Stimulated activated naive CD8-positive, alpha-beta T cell treated with anti-CD3 and anti-CD28 coated beads, Interleukin-15, amount 100 ng/mL, for 72 hours (primary cell): Measurements from ENCODE around the gene AGTR1.
"Not testable (repeated sequence)": the region's sequence is repeated elsewhere in the genome, so short reads cannot be mapped to it uniquely, and the experiment has no call there.

Experiments used
- ATAC-seq: fragments of 150-1000 bp; cut with Tn5 transposase; 2 replicates; pipeline ENCODE4 v1.10.0; 2021; ENCODE audit warnings: mild to moderate bottlenecking, moderate library complexity
- DNase-seq, 2 donors: peaks; one replicate each; pipeline ENCODE4 v3.0.0; 2021 to 2022
- H3K27ac Mint-ChIP-seq, 2 donors: one replicate each; pipeline ENCODE4 v1.8.0; 2022; ENCODE audit warnings: mild to moderate bottlenecking in 2 of 2, mixed read lengths in 2 of 2, moderate library complexity in 2 of 2
- H3K27me3 Mint-ChIP-seq: one replicate; pipeline ENCODE4 v1.8.0; 2022; ENCODE audit warnings: mixed read lengths
- H3K4me1 Mint-ChIP-seq: one replicate; pipeline ENCODE4 v1.8.0; 2022; ENCODE audit warnings: mild to moderate bottlenecking, mixed read lengths
- H3K4me3 Mint-ChIP-seq, 2 donors: one replicate each; pipeline ENCODE4 v1.8.0; 2022; ENCODE audit warnings: mild to moderate bottlenecking in 2 of 2, mixed read lengths in 2 of 2, moderate library complexity in 1 of 2
- H3K9me3 Mint-ChIP-seq, 2 donors: one replicate each; pipeline ENCODE4 v1.8.0; 2022; ENCODE audit warnings: mixed read lengths in 2 of 2

The AGTR1 gene

DNA sequence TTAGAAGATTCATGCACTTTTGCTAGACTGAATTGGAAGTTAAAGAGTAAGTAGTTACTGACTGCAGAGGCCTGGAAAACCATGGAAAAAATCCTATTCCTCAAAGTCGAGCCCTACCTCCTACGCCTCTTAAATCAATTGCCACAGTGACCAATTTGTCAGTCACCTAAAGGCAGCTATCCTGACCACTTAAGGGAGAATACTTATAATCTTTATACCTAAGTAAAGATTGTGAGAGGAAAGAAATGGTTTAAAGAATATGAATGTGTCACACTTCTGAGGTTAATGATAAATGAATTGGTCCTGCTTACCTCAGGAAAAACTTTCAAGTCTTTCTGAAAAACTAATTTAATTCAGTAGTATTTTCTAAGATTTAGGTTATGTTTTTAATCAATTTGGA, 42.6 kb downstream of the AGTR1 start:
- H3K27ac Mint-ChIP-seq: no peak overlapping the region
- ATAC-seq: no peak
- no peak overlapping the region for H3K4me3 Mint-ChIP-seq
- H3K27me3 Mint-ChIP-seq: no peaks in the 10 kb centered on the region
- H3K4me1 Mint-ChIP-seq: no peaks in the 10 kb centered on the region
- DNase-seq: no peak
- H3K9me3 Mint-ChIP-seq: no peaks in the 10 kb centered on the region

DNA sequence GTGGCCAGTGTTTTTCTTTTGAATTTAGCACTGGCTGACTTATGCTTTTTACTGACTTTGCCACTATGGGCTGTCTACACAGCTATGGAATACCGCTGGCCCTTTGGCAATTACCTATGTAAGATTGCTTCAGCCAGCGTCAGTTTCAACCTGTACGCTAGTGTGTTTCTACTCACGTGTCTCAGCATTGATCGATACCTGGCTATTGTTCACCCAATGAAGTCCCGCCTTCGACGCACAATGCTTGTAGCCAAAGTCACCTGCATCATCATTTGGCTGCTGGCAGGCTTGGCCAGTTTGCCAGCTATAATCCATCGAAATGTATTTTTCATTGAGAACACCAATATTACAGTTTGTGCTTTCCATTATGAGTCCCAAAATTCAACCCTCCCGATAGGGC, 43.5 kb downstream of the AGTR1 start:
- Mint-ChIP-seq H3K27me3 (no peaks in the 10 kb centered on the region), H3K4me3 (no peak overlapping the region), H3K27ac (no peak overlapping the region), H3K4me1 (no peaks in the 10 kb centered on the region), H3K9me3 (no peaks in the 10 kb centered on the region)
- no peak for DNase-seq
- ATAC-seq: no peak

DNA sequence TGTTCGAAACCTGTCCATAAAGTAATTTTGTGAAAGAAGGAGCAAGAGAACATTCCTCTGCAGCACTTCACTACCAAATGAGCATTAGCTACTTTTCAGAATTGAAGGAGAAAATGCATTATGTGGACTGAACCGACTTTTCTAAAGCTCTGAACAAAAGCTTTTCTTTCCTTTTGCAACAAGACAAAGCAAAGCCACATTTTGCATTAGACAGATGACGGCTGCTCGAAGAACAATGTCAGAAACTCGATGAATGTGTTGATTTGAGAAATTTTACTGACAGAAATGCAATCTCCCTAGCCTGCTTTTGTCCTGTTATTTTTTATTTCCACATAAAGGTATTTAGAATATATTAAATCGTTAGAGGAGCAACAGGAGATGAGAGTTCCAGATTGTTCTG, 44.4 kb downstream of the AGTR1 start:
- Mint-ChIP-seq H3K27ac (no peak overlapping the region), H3K4me1 (no peaks in the 10 kb centered on the region), H3K9me3 (no peaks in the 10 kb centered on the region), H3K27me3 (no peaks in the 10 kb centered on the region), H3K4me3 (no peak overlapping the region)
- no peak for DNase-seq
- no peak for ATAC-seq

DNA sequence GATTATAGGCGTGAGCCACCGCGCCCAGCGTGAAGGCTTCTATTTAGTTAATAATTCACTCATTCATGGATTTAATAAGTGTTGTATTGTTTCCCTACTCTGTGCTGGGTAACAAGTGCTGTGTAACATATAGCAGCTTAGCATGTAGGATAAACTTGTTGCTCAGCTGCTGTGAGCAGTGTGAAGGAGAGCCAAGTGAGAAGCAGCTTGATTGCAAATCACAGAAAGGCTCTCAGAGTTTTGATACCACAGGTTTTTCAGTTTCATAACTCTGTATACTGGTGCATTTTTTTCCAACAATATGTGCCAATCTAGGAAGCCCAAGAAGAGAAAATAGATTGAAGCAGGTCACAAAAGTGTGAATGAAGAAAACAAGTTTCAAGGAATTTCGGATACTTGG, 48.4 kb downstream of the AGTR1 start:
- Mint-ChIP-seq H3K4me1 (no peaks in the 10 kb centered on the region), H3K9me3 (no peaks in the 10 kb centered on the region), H3K4me3 (no peak overlapping the region), H3K27me3 (no peaks in the 10 kb centered on the region), H3K27ac (no peak overlapping the region)
- DNase-seq: no peak
- ATAC-seq: no peak

DNA sequence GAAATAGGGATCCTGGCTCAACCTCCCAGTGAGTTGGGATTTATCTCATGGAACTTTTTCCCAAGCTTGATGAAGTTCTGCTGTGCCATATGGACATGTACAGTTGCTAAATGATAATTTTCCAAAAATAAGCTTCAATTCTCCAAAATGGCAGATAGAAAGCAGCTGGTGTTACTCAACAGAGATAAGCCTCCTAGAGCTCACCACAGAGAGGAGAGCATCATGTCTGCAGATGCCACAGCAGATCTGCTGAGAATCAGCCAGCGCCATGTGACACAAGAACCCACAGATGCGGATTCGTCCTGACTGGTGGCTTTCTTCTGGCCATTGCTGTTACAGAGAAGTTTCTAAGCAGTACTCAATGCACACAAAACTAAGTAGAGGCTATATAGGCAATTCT, 50.6 kb downstream of the AGTR1 start:
- peaks cover 0 to 4% of the 10 kb centered on the region in 2 donors for H3K9me3 Mint-ChIP-seq
- no peak overlapping the region for H3K27ac Mint-ChIP-seq
- no peaks in the 10 kb centered on the region for H3K4me1 Mint-ChIP-seq
- ATAC-seq: no peak
- no peaks in the 10 kb centered on the region for H3K27me3 Mint-ChIP-seq
- DNase-seq: no peak
- no peak overlapping the region for H3K4me3 Mint-ChIP-seq

DNA sequence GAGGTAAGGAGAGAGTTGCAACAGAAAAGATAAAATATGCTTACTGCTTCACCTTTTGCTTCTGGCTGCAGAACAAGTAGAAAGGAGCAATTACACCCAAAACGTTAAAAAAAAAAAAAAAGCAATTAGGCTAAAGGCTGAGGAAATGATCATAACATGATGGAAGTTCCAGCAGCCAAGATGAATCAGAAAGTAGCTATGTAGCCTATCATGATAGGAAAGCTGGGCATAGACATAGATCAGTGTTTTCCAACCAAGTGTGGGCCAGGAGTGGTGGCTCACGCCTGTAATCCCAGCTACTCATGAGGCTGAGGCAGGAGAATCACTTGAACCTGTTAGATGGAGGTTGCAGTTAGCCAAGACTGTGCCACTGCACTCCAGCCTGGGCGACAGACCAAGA, 52.6 kb downstream of the AGTR1 start:
- no peak for ATAC-seq
- DNase-seq: no peak
- Mint-ChIP-seq H3K27ac (no peak overlapping the region), H3K4me3 (no peak overlapping the region), H3K4me1 (no peaks in the 10 kb centered on the region), H3K9me3 (peaks cover 0 to 4% of the 10 kb centered on the region in 2 donors), H3K27me3 (no peaks in the 10 kb centered on the region)

DNA sequence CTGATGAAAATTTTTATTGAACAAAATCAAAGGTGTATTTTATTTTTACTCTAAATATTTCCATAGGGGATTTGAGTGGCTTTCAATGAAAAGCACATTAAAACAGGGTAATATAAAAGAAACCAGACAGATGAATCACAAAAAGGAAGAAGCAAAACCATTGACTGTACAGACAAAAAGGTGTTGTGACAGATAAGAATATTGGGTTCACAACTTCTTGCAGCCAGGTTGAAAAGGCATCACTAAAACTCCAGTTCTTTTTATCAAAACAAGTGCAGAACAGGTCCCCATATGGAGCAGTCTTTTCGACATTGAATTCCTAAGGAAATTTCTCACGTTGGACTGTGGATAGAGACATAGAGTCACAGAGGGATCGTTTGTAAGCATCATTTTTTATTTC, 53.8 kb downstream of the AGTR1 start:
- Mint-ChIP-seq H3K4me3 (no peak overlapping the region), H3K9me3 (peaks cover 0 to 4% of the 10 kb centered on the region in 2 donors), H3K27me3 (no peaks in the 10 kb centered on the region), H3K27ac (no peak overlapping the region), H3K4me1 (no peaks in the 10 kb centered on the region)
- DNase-seq (no peak), ATAC-seq (no peak)

DNA sequence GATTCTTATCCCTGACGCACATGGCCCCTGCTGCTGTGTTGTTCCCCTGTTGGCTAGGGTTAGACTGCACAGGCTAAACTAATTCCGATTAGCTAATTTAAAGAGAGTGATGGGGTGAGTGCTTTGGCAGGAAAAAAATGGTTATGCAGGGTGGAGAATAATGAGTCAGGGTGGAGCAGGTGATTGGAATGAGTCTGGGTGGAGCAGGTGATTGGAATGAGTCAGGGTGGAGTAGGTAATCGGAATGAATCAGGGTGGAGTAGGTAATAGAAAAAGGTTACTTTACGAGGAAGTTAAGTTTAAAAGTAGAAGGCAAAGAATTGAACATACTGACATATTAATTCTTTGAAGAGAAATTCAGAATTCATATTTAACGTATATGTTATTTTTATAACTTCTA, 55.7 kb downstream of the AGTR1 start:
- ATAC-seq, H3K9me3 Mint-ChIP-seq, H3K4me1 Mint-ChIP-seq, H3K4me3 Mint-ChIP-seq, H3K27me3 Mint-ChIP-seq, H3K27ac Mint-ChIP-seq, DNase-seq: not testable (repeated sequence)

DNA sequence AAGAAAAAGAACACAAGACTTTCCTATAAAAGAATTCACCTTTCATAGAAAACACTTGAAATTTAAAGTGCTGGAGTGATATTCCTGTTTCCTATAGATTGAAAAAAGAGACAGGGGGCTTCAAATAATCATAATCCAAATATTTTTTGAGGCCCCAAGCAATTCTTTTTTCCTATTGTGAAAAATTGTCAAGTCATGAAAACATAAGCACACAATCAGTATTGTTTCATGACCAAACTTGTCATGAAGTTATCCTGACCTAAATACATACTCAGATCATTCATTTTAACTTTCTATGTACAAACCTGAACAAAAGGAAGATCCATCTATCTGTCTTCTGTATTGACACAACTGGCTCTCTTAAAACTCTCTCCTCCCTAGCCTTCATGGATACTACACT, 57.9 kb downstream of the AGTR1 start:
- H3K27me3 Mint-ChIP-seq: no peaks in the 10 kb centered on the region
- no peak overlapping the region for H3K4me3 Mint-ChIP-seq
- DNase-seq (no peak), ATAC-seq (no peak)
- H3K9me3 Mint-ChIP-seq: peaks cover 4 to 6% of the 10 kb centered on the region in 2 donors
- H3K27ac Mint-ChIP-seq: no peak overlapping the region
- H3K4me1 Mint-ChIP-seq: no peaks in the 10 kb centered on the region

DNA sequence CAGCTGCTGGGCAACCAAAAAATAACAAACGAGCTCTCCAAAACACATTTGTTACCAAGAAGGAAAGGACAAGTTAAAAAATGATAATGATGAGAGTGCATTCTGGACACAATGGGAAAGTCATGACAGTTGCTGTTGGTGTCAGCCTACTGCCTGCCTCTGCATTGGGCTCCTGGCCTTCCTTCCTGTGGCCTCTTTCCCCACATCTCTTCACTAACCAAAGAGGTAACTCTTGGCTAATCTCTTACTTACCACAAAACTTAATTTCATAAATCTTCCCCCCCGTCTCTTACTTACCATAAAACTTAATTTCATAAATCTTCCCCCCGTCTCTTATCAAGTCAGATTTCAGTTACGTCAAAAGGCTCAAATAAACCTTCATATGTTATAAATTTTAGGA, 58.6 kb downstream of the AGTR1 start:
- H3K27ac Mint-ChIP-seq: no peak overlapping the region
- no peak for DNase-seq
- no peaks in the 10 kb centered on the region for H3K27me3 Mint-ChIP-seq
- H3K9me3 Mint-ChIP-seq: peaks cover 4 to 6% of the 10 kb centered on the region in 2 donors
- H3K4me3 Mint-ChIP-seq: no peak overlapping the region
- no peaks in the 10 kb centered on the region for H3K4me1 Mint-ChIP-seq
- ATAC-seq: no peak

DNA sequence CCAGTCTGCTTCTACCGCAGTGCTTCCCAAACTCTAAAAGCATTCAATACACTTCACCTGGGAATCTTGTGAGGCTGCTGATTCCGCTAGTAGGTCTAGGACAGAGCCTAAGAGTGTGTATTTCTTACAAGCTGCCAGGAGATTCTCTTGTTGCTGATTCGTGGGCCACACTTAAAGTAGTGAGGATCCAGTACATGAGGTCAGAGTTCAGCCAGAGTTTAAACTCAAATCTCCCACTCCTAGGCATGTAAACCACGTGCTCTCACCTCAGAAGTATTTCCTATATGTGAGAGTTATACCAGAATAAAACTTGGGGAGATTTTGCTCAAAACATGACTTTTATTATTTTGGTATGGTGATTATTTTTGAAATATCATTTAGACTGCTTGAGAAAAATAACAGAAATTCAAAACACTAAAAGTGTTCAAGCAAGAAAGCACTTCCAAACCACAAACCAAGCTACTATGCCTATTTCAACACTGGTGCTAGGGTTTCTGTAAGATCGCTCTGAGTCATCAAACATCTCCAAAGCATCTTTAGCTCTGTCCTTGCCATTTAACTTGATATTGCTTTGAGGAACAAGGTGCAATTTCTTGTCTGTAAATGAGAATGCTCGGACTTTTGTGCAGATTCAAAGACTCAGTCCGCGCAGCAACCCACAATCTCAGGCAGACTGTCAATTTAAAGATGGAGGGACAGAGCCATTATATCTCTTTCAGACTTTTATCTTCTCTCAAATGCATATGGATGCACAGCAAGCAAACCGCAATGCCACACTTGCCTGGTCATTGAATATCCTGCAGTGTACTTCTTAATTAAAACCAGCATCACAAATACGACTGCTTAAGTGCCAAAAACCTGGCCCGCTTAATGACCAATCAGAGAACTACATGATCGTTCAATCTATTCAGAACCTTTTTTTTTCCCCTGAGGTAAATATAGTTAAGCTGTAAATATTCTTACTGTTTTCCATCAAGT, 59.8 kb downstream of the AGTR1 start:
- Mint-ChIP-seq H3K9me3 (peaks cover 0 to 6% of the 10 kb centered on the region in 2 donors), H3K27me3 (no peaks in the 10 kb centered on the region), H3K4me3 (no peak overlapping the region), H3K27ac (no peak overlapping the region), H3K4me1 (no peaks in the 10 kb centered on the region)
- no peak for ATAC-seq
- DNase-seq: no peak

DNA sequence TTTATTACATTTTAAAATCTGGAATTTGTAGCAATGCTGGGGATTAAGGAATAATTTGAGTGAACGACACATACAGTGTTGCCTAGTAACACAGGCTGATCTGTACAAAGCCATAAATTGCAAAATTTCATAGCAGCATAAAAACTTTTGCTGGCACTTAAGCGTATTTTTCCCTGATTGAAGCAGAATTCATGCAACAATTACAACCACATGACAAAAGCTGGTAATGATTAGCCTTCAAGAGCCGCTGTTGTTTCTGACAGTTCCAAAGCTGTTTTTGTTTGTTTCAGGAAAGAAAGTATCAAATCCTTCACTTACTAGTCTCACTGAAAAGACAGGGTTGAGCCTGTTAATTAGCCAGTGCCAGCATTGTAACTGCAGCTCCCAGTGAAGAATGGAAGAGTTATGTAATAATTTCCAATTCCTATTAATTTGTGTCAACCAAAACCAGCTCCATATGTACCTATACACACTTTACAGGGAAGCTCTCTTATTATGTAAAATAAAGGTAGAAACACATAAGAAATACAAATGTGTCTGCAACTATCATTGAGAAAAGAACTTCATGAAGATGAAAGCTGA, 60.7 kb downstream of the AGTR1 start:
- no peak for ATAC-seq
- no peaks in the 10 kb centered on the region for H3K4me1 Mint-ChIP-seq
- no peak for DNase-seq
- H3K27ac Mint-ChIP-seq: no peak overlapping the region
- peaks cover 0 to 6% of the 10 kb centered on the region in 2 donors for H3K9me3 Mint-ChIP-seq
- no peak overlapping the region for H3K4me3 Mint-ChIP-seq
- H3K27me3 Mint-ChIP-seq: no peaks in the 10 kb centered on the region

DNA sequence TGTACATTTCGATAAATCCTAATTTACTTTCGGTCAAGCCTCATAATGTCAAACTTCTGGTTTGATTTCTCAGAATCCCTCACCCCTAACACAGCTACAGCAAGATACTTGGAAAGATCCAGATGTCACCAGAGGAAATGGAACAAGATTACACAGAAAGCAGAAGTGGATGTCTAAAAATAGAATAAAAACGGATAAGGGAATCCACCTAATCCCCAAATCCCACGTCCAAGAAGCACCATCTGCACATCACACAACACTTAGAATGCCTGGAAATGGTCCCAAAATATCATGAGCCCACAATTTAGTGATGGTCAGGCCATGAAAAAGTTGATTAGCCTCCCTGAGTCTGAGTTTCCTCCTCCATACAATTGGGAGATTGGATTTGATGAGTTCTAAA, 61.7 kb downstream of the AGTR1 start:
- no peak for DNase-seq
- H3K4me1 Mint-ChIP-seq: no peaks in the 10 kb centered on the region
- no peak overlapping the region for H3K27ac Mint-ChIP-seq
- ATAC-seq: no peak
- no peak overlapping the region for H3K4me3 Mint-ChIP-seq
- H3K9me3 Mint-ChIP-seq: peaks cover 0 to 6% of the 10 kb centered on the region in 2 donors
- no peaks in the 10 kb centered on the region for H3K27me3 Mint-ChIP-seq

DNA sequence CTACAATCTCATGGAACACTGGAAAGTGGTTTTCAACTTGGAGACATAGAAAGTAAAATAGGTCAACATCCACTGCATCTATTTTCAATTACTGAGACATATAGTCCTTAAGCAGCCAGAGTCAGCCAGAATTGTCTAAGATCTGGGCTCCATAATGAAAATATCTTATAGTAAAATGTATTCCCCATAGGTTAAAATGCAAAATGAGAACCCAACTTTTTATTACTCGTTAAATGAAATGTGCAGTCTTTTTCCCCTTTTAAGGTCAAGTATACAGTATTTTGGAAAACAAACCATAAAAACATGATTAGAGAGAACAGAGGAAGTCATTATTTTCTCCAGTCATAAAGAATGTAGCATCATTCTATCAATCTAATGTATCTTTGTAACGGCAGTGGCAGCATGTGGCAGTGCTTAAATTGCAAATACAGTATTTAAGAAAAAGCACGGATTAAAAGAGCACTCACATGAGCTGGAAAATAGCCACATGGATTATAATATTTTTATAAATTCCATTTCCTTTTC, 65.5 kb downstream of the AGTR1 start:
- ATAC-seq: no peak
- Mint-ChIP-seq H3K4me3 (no peak overlapping the region), H3K27ac (no peak overlapping the region), H3K27me3 (no peaks in the 10 kb centered on the region), H3K4me1 (no peaks in the 10 kb centered on the region), H3K9me3 (peaks cover 0 to 6% of the 10 kb centered on the region in 2 donors)
- DNase-seq: no peak

DNA sequence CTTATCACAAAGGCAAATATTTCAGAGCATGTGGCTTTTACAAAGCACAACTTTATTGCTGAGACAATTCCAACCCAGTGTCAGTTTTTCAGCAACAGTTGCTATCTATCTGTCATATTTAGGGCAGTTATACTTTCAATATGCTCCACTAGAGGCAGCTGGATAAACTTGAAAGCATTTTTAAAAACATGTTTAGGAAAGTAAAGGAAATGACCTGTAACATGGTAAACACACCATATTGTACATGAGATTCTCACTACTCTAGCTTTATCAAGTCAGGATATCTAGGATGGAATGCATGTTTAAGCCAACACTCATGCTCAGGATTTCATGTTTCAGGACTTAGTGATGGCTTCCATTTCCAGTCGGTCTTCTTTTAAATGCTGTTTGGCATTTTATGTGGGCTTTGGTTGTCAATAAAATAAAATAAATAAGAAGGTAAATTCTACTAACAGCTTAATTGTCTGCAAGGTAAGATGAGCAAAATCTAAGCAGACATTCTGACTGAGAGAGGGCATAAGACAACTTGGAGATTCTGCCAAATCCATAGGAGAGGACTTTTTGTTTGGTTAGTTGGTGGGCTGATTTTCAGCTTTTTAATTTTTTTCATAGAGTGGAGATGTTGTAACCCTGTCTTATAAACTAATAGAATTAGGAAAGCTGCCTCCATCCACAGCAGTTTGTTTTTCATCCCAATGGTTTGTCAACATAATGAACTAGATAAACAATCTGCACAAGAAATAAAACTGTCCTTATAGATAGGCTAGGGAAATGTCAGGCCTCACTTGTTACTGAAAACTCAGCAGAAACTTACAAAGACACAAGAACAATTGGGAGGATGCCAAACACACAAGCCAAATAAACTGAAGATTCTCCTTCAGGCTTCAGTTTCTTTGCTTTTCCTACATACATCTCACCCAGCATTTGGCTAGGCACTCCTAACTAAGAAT, 66.6 kb downstream of the AGTR1 start:
- Mint-ChIP-seq H3K4me3 (no peak overlapping the region), H3K27me3 (no peaks in the 10 kb centered on the region), H3K9me3 (peaks cover 0 to 6% of the 10 kb centered on the region in 2 donors), H3K4me1 (no peaks in the 10 kb centered on the region), H3K27ac (no peak overlapping the region)
- DNase-seq (no peak), ATAC-seq (no peak)
